ENCODE results near the gene NBL1. TPM values are rescaled to one million over a fixed set of nuclear protein-coding genes. Genes with fewer than 3 reads are reported as not detected.

Gene NBL1
- total and polyA plus RNA-seq, 2 of the 4 experiments (the other 2 are of a cell fraction): 14.0 to 54.2 TPM

GRCh38 chr1:19644395-19644680, 227 bp downstream of the NBL1 start (continued):
- TF ChIP-seq ELK1 (IDR thresholded peaks at IDR 0.05; ENCODE audit: borderline replicate concordance, low read depth, low read length) (no peak), POLR2A (IDR thresholded peaks at IDR 0.05; ENCODE audit: low read depth, low read length) (no peak), RCOR1 (IDR thresholded peaks at IDR 0.05; ENCODE audit: insufficient replicate concordance, low read length) (no peak), SMC3 (IDR thresholded peaks at IDR 0.05; ENCODE audit: low read depth, low read length) (no peak)

Measured in IMR-90 (cell line).